Body of pancreas (tissue), 4 donors: Measurements from ENCODE around the gene NABP1.

Experiments
- POLR2A ChIP-seq, 3 donors: fragments of 450-650 bp; IDR thresholded peaks; one replicate each; pipeline ENCODE4 v1.6.1; 2016; ENCODE audit warnings: antibody characterized with exemption in 3 of 3, mild to moderate bottlenecking in 2 of 3
- TF ChIP-seq, protein P1 (sequence below), 7 experiments: fragments of 450-650 bp in 4 of 7; fragments of 200-600 bp in 3 of 7; sonication (generic) in 3 of 7; IDR thresholded peaks; one replicate each; pipeline ENCODE4 v1.5.1; 2016 to 2019; ENCODE audit warnings: antibody characterized with exemption in 7 of 7

DNA sequence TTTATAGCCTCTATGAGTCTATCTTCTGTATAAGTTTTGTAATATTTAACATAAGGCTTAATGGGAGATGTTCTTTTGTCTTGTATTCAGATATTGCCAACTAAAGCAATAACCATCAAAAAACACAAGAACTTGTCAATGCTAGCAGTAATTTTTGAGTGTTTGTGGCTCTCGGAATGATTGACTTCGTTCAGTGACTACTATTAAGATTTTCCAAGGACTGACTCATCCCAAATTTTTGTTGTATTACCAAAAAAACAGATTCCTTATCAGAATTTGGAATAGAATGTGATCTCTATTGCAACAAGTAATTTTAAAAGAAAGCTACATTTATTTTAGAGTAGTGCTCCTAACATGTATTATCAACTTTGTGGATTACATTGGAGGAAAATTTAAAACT, 8.1 kb downstream of the NABP1 start:
- TF ChIP-seq, protein P1, sequence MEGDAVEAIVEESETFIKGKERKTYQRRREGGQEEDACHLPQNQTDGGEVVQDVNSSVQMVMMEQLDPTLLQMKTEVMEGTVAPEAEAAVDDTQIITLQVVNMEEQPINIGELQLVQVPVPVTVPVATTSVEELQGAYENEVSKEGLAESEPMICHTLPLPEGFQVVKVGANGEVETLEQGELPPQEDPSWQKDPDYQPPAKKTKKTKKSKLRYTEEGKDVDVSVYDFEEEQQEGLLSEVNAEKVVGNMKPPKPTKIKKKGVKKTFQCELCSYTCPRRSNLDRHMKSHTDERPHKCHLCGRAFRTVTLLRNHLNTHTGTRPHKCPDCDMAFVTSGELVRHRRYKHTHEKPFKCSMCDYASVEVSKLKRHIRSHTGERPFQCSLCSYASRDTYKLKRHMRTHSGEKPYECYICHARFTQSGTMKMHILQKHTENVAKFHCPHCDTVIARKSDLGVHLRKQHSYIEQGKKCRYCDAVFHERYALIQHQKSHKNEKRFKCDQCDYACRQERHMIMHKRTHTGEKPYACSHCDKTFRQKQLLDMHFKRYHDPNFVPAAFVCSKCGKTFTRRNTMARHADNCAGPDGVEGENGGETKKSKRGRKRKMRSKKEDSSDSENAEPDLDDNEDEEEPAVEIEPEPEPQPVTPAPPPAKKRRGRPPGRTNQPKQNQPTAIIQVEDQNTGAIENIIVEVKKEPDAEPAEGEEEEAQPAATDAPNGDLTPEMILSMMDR (IDR thresholded peaks at IDR 0.05): no peak
- no peak for TF ChIP-seq POLR2A (IDR thresholded peaks at IDR 0.05)
